HCT116 (cell line): ENCODE measurements around the gene MEIKIN. TPM values are rescaled to one million over a fixed set of nuclear protein-coding genes. Genes with fewer than 3 reads are reported as not detected.

ENCODE experiments used
- ATAC-seq: fragments of 200-7000 bp; cut with Tn5 transposase; 2 replicates; pipeline ENCODE4 v1.9.1; 2020; ENCODE audit warnings: mild to moderate bottlenecking, moderate library complexity
- BruUV-seq: library from RNA; stranded (reverse); fragments of 400-500 nt; replicated peaks from 2 replicates; lab custom pipeline; 2021; lab: Mats Ljungman, UMichigan
- CTCF ChIA-PET: fragments of 300-600 bp; sonication (Branson Sonifier 250); formaldehyde crosslinking; loops from one replicate; lab custom pipeline; 2021; ENCODE audit warnings: antibody characterized with exemption; lab: Charles Lee
- POLR2A ChIA-PET: fragments of 300-600, 350-600 bp; sonication (Branson Sonifier 250); formaldehyde crosslinking; loops from one replicate; lab custom pipeline; 2021; ENCODE audit warnings: antibody characterized with exemption; lab: Charles Lee
- RAD21 ChIA-PET, 2 experiments: fragments of 300-600 bp; sonication (Branson Sonifier 250); formaldehyde crosslinking; loops; one replicate each; lab custom pipeline; 2023; ENCODE audit warnings: low total read pairs in 2 of 2; ENCODE audit not compliant: uncharacterized antibody in 2 of 2, unreplicated experiment in 2 of 2, low non-redundant PET in 1 of 2; lab: Charles Lee
- DNase-seq: peaks from one replicate; pipeline ENCODE4 v3.0.0-alpha.2; 2010; ENCODE audit warnings: low read depth, low spot score
- H2AFZ ChIP-seq: fragments of 200-600 bp; shearing (Covaris generic), sonication (generic); 2 replicates; pipeline ENCODE4 v1.6.1; 2017; ENCODE audit warnings: low read depth, mixed run types, mixed read lengths, antibody characterized with exemption, low read length; ENCODE audit not compliant: poor library complexity, severe bottlenecking
- H3K27ac ChIP-seq: 2 replicates; pipeline ENCODE4 v1.5.1; 2012; ENCODE audit warnings: low read depth, low read length
- H3K27me3 ChIP-seq: fragments of 200-600 bp; sonication (generic); 2 replicates; pipeline ENCODE4 v1.6.1; 2016; ENCODE audit warnings: mixed run types, low read length, mixed read lengths; ENCODE audit not compliant: insufficient read depth
- H3K36me3 ChIP-seq, 2 experiments: fragments of 200-500 bp in 1 of 2; fragments of 200-600 bp in 1 of 2; sonication (Bioruptor generic) in 1 of 2; sonication (generic) in 1 of 2; 2 replicates each; pipeline versions ENCODE4 v1.5.1 to v1.6.1; 2014 to 2016; ENCODE audit warnings: low read length in 2 of 2, inconsistent platforms in 1 of 2, mixed read lengths in 1 of 2, mixed run types in 1 of 2; ENCODE audit not compliant: insufficient read depth in 2 of 2, control insufficient read depth in 1 of 2
- H3K4me1 ChIP-seq, 2 experiments: fragments of 200-600 bp in 1 of 2; sonication (generic) in 1 of 2; 2 replicates each; pipeline versions ENCODE4 v1.5.1 to v1.6.1; 2012 to 2017; ENCODE audit warnings: low read length in 2 of 2, inconsistent platforms in 1 of 2, mild to moderate bottlenecking in 1 of 2, mixed read lengths in 1 of 2, mixed run types in 1 of 2, moderate library complexity in 1 of 2; ENCODE audit not compliant: insufficient read depth in 2 of 2, control insufficient read depth in 1 of 2
- H3K4me2 ChIP-seq: fragments of 200-600 bp; sonication (generic); 2 replicates; pipeline ENCODE4 v1.6.1; 2017; ENCODE audit warnings: mixed run types, low read length, mixed read lengths
- H3K4me3 ChIP-seq, 2 experiments: fragments of 200-600 bp in 1 of 2; sonication (generic) in 1 of 2; replicated peaks in 1 of 2; 2 replicates each; pipeline ENCODE4 v1.5.1; 2011 to 2016; ENCODE audit warnings: low read length in 2 of 2, control low read depth in 1 of 2, low read depth in 1 of 2, mild to moderate bottlenecking in 1 of 2, mixed read lengths in 1 of 2, mixed run types in 1 of 2
- H3K79me2 ChIP-seq: fragments of 200-600 bp; sonication (generic); 2 replicates; pipeline ENCODE4 v1.6.1; 2017; ENCODE audit warnings: mild to moderate bottlenecking, mixed run types, low read length, moderate library complexity, mixed read lengths; ENCODE audit not compliant: insufficient read depth
- H3K9ac ChIP-seq: fragments of 200-600 bp; sonication (generic); 2 replicates; pipeline ENCODE4 v1.6.1; 2016; ENCODE audit warnings: low read length, mixed read lengths
- H3K9me2 ChIP-seq: fragments of 200-600 bp; sonication (generic), shearing (Covaris generic); 2 replicates; pipeline ENCODE4 v1.6.1; 2017; ENCODE audit warnings: mixed run types, mild to moderate bottlenecking, moderate library complexity; ENCODE audit not compliant: insufficient read depth
- H3K9me3 ChIP-seq, 2 experiments: fragments of 200-500 bp in 1 of 2; fragments of 200-600 bp in 1 of 2; sonication (Bioruptor generic) in 1 of 2; sonication (generic) in 1 of 2; 2 replicates each; pipeline ENCODE4 v1.6.1; 2014 to 2017; ENCODE audit warnings: low read length in 2 of 2, mixed read lengths in 2 of 2, inconsistent platforms in 1 of 2, low read depth in 1 of 2, mild to moderate bottlenecking in 1 of 2, mixed run types in 1 of 2, moderate library complexity in 1 of 2; ENCODE audit not compliant: control insufficient read depth in 1 of 2, insufficient read depth in 1 of 2
- H4K20me1 ChIP-seq: fragments of 200-600 bp; sonication (generic), shearing (Covaris generic); 2 replicates; pipeline ENCODE4 v1.6.1; 2017; ENCODE audit warnings: mixed run types, mild to moderate bottlenecking, moderate library complexity; ENCODE audit not compliant: insufficient read depth
- CTCF ChIP-seq, 3 experiments: fragments of 200-600 bp in 1 of 3; sonication (generic) in 1 of 3; IDR thresholded peaks in 2 of 3; conservative IDR thresholded peaks in 1 of 3; 2 replicates each; pipeline ENCODE4 v1.5.1; 2012 to 2017; ENCODE audit warnings: low read depth in 2 of 3, low read length in 2 of 3, antibody characterized with exemption in 1 of 3, borderline replicate concordance in 1 of 3, control low read depth in 1 of 3, mild to moderate bottlenecking in 1 of 3, mixed read lengths in 1 of 3, mixed run types in 1 of 3, moderate library complexity in 1 of 3; ENCODE audit not compliant: insufficient read depth in 1 of 3
- EZH2phosphoT487 ChIP-seq: fragments of 200-600 bp; IDR thresholded peaks from 2 replicates; pipeline ENCODE4 v1.6.1; 2018; ENCODE audit warnings: antibody characterized with exemption, borderline replicate concordance
- REST ChIP-seq: IDR thresholded peaks from 2 replicates; pipeline ENCODE4 v1.6.1; 2012; ENCODE audit warnings: low read depth
- ZNF274 ChIP-seq: fragments of 200-500 bp; sonication (Bioruptor generic); IDR thresholded peaks from 2 replicates; pipeline ENCODE4 v1.6.1; 2014; ENCODE audit warnings: mild to moderate bottlenecking, low read depth, low read length, inconsistent platforms
- intact Hi-C: fragments of 100-400 bp; cut with micrococcal nuclease; formaldehyde crosslinking; loops from 2 replicates; pipeline ENCODE4 v1.10.0; 2022
- total RNA-seq: library from RNA; stranded (reverse); gene quantifications from one replicate; pipeline ENCODE4 v1.2.1, GENCODE V29; 2021; ENCODE audit not compliant: unreplicated experiment

MEIKIN gene
- total RNA-seq, 1 experiment from 2014 or later, result not detected

DNA sequence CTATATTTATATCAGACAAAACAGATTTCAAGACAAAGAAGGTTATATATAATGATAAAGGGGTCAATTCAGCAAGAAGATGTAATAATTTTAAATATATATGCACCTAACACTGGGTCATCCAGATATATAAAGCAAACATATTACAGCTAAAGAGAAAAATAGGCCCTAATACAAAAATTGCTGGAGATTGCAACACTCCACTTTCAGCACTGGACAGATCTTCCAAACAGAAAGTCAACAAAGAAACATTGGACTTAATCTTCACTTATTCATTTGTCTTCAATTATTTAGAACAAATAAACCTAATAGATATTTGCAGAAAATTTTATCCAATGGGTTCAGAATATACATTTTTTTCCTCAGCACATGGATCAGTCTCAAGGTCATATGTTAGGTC is 45.8 kb downstream of the MEIKIN start:
- Histone ChIP-seq H3K4me3 (no peak overlapping the region), H3K27ac (no peak overlapping the region), H3K79me2 (no peaks in the 10 kb centered on the region), H3K9me3 (no peaks in the 10 kb centered on the region), H3K4me2 (no peak overlapping the region), H3K9ac (no peak overlapping the region), H4K20me1 (no peaks in the 10 kb centered on the region), H3K36me3 (no peaks in the 10 kb centered on the region), H3K9me2 (no peaks in the 10 kb centered on the region), H3K27me3 (no peaks in the 10 kb centered on the region), H2AFZ (no peak overlapping the region), H3K4me1 (no peaks in the 10 kb centered on the region)
- no TSS peak for BruUV-seq
- intact Hi-C loops, result no loop called here
- TF ChIP-seq REST (peak; percentile 48), ZNF274 (no peak), EZH2phosphoT487 (no peak), CTCF (IDR thresholded peaks at IDR 0.05 in 2 of 3, conservative IDR thresholded peaks at IDR 0.05 in 1 of 3; ENCODE audit: borderline replicate concordance in 1 of 3, insufficient read depth in 1 of 3, low read depth in 2 of 3, low read length in 2 of 3) (no peak)
- DNase-seq (no peak), ATAC-seq (no peak)
- ChIA-PET POLR2A (no interaction called here), CTCF (no interaction called here), RAD21 (no interaction called here)
